Measurements from ENCODE around the gene TBX20. TPM values are rescaled to one million over a fixed set of nuclear protein-coding genes. Genes with fewer than 3 reads are reported as not detected.
A peak's percentile ranks its signal among the peaks of the same experiment; 100 is the strongest.
"Not testable (repeated sequence)": the region's sequence is repeated elsewhere in the genome, so short reads cannot be mapped to it uniquely, and the experiment has no call there.

Gene TBX20
- total and polyA plus RNA-seq, 9 of the 15 experiments (the other 6 are each of a cell fraction or from before 2014, with no cell fraction given): not detected

DNA sequence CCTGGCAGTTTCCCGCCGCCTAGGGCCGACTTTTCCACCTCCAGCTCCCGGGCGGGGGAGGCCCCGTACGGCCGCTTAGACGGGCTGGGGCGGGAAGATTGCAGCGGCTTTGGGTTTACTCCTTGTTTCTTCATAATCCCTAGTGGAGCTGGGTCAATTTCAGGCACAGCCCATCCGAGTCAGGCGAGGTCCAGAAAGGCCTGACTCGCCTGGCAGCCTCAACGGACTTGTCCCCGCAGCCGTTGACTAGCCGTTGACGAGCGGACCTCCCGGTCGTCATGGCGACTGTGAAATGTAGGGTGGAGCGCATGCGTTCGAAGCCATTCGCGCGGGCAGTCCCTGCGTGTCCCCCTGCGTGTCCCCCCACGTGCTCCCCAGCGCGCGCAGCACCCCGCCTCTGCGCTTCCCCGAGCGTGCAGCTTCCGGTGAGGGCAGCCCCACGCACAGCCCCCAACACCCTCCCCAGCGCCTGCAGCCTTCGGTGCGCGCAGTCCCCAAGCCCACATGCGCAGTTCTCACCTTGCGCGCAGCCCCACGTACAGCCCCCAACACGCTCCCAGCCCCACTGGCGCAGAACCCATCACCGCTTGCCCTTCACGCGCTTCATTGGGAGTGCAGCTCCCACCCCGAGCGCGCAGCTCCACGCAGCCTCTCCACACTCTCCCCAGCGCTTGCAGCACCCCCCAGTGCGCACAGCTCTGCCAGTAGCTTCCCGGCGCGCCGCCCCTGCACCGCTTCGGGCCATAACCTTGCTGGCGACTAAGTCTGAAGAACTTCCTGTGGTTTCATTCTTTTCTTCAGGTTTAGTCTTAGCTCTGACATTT is 67.8 kb downstream of the TBX20 start (continued):
- TF ChIP-seq FOXK2 (conservative IDR thresholded peaks at IDR 0.05 in 1 of 2, IDR thresholded peaks at IDR 0.05 in 1 of 2; ENCODE audit: low read depth in 2 of 2) (no peak), NFE2 (IDR thresholded peaks at IDR 0.05; ENCODE audit: low read depth) (no peak), GTF2E2 (tag; IDR thresholded peaks at IDR 0.05) (no peak), ZNF586 (CRISPR knock-in tag; conservative IDR thresholded peaks at IDR 0.05) (no peak), RFX1 (IDR thresholded peaks at IDR 0.05) (peak; percentile 64), ZNF79 (CRISPR knock-in tag; IDR thresholded peaks at IDR 0.05; ENCODE audit: low read depth) (no peak), RB1 (IDR thresholded peaks at IDR 0.05; ENCODE audit: low read depth) (no peak), MEIS2 (IDR thresholded peaks at IDR 0.05; ENCODE audit: partially characterized antibody) (no peak), ZSCAN29 (IDR thresholded peaks at IDR 0.05) (no peak)

DNA sequence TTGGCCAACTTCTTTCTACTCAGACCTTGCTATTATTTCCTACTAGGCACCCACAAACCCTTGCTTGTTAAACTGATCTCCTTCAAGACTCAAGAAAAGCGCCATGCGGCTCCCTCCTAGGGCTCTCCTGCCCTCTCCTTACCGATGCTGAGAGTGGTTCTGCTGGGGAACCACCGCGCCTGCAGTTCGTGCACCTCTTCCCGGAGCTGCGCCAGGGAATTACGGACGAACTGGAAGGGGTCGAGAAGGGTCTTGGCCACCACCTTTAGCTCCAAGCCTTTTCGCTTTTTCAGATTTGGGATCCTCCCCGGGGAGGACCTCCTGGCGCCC is 68.4 kb downstream of the TBX20 start:
- H3K27me3 ChIP-seq (ENCODE audit: control insufficient read depth in 2 of 2, insufficient read depth in 2 of 2, low read length in 2 of 2); H3K9ac ChIP-seq (ENCODE audit: insufficient read depth in 1 of 2, low read depth in 2 of 2, low read length in 2 of 2); H3K4me3 ChIP-seq; intact Hi-C loops (cut with micrococcal nuclease); H3K79me2 ChIP-seq (ENCODE audit: control insufficient read depth, insufficient read depth, low read length); H3K9me1 ChIP-seq (ENCODE audit: control insufficient read depth, insufficient read depth, low read length); ATAC-seq; H2AFZ ChIP-seq (ENCODE audit: low read depth, low read length); H3K9me3 ChIP-seq (replicated peaks; ENCODE audit: control insufficient read depth, insufficient read depth, low read depth, low read length); H4K20me1 ChIP-seq (replicated peaks; ENCODE audit: control insufficient read depth, insufficient read depth, low read length); H3K4me1 ChIP-seq (replicated peaks in 1 of 2; ENCODE audit: control insufficient read depth in 2 of 2, insufficient read depth in 2 of 2, low read length in 2 of 2); H3K27ac ChIP-seq (ENCODE audit: extremely low read depth, low read depth, low read length); DNase-seq (ENCODE audit: extremely low read depth in 1 of 4, low spot score in 3 of 4); H3K36me3 ChIP-seq (ENCODE audit: control insufficient read depth, insufficient read depth, low read length); POLR2A ChIA-PET; H3K4me2 ChIP-seq (ENCODE audit: insufficient read depth, low read length); CTCF ChIA-PET (ENCODE audit: low intra/inter-chr PET ratio); BruUV-seq (replicated peaks); FAIRE-seq: not testable (repeated sequence)
- 6% methylated on average over 14 of the region's 14 CpGs for whole genome bisulfite sequencing (ENCODE audit: insufficient coverage, low coverage, missing lambda C conversion rate)
- in situ Hi-C loops (cut with MboI): loop anchor here (10.0 kb wide), 1 partner anchor 111 kb away; no protein-coding TSS in a partner anchor

DNA sequence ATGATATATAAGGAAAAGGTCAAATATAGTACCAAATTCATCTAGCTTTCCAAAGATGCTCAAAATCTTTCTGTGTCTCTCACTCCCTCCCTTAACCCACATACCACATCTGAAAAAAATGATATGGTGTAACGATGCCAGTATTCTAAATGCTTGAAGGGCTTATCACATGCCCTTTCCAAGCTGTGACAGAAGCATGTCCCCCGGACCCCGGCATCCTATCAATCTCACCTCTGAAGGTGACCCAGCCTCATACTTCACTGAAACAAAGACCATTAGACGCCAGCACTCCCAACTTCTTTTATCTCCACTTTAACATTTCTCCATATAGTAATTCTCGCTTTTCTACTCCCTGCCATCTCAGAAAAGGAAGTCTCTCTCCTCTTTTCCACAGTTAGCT is 68.9 kb downstream of the TBX20 start:
- H3K9me1 ChIP-seq (ENCODE audit: control insufficient read depth, insufficient read depth, low read length); H3K9me3 ChIP-seq (replicated peaks; ENCODE audit: control insufficient read depth, insufficient read depth, low read depth, low read length); H3K4me1 ChIP-seq (replicated peaks in 1 of 2; ENCODE audit: control insufficient read depth in 2 of 2, insufficient read depth in 2 of 2, low read length in 2 of 2); H2AFZ ChIP-seq (ENCODE audit: low read depth, low read length); POLR2A ChIA-PET; ATAC-seq; BruUV-seq (replicated peaks); H3K36me3 ChIP-seq (ENCODE audit: control insufficient read depth, insufficient read depth, low read length); H3K9ac ChIP-seq (ENCODE audit: insufficient read depth in 1 of 2, low read depth in 2 of 2, low read length in 2 of 2); CTCF ChIA-PET (ENCODE audit: low intra/inter-chr PET ratio); H4K20me1 ChIP-seq (replicated peaks; ENCODE audit: control insufficient read depth, insufficient read depth, low read length); H3K27me3 ChIP-seq (ENCODE audit: control insufficient read depth in 2 of 2, insufficient read depth in 2 of 2, low read length in 2 of 2); intact Hi-C loops (cut with micrococcal nuclease); DNase-seq (ENCODE audit: extremely low read depth in 1 of 4, low spot score in 3 of 4); H3K4me2 ChIP-seq (ENCODE audit: insufficient read depth, low read length); FAIRE-seq; H3K27ac ChIP-seq (ENCODE audit: extremely low read depth, low read depth, low read length); H3K4me3 ChIP-seq; H3K79me2 ChIP-seq (ENCODE audit: control insufficient read depth, insufficient read depth, low read length): not testable (repeated sequence)
- 0% methylated on average over 3 of the region's 5 CpGs for WGBS (ENCODE audit: insufficient coverage, low coverage, missing lambda C conversion rate)
- in situ Hi-C loops (cut with MboI): loop anchor here (10.0 kb wide), 1 partner anchor 110 kb away; no protein-coding TSS in a partner anchor

All from K562 (cell line).